Heart left ventricle (tissue), 16 donors: ENCODE measurements around the gene TMEM86B. TPM values are rescaled to one million over a fixed set of nuclear protein-coding genes. Genes with fewer than 3 reads are reported as not detected.

Source experiments
- ATAC-seq, 4 donors: fragments of 200-7000 bp; cut with Tn5 transposase; one replicate each; pipeline ENCODE4 v1.9.1; 2020 to 2022; ENCODE audit warnings: moderate library complexity in 4 of 4, mild to moderate bottlenecking in 3 of 4, moderate number of reproducible peaks in 1 of 4
- DNase-seq, 5 donors: peaks; one replicate each; pipeline ENCODE4 v3.0.0-alpha.2; 2020
- H3K27ac ChIP-seq, 12 donors: fragments of 200-600 bp; sonication (generic) in 4 of 12; one replicate each; pipeline versions ENCODE4 v1.5.0 to v1.8.0; 2016 to 2022; ENCODE audit warnings: mild to moderate bottlenecking in 2 of 12
- H3K27me3 ChIP-seq, 9 donors: fragments of 200-600 bp; sonication (generic) in 2 of 9; one replicate each; pipeline versions ENCODE4 v1.5.1 to v1.8.0; 2016 to 2022; ENCODE audit warnings: mild to moderate bottlenecking in 3 of 9
- H3K36me3 ChIP-seq, 9 donors: fragments of 200-600 bp; sonication (generic) in 2 of 9; one replicate each; pipeline versions ENCODE4 v1.5.0 to v1.8.0; 2018 to 2022; ENCODE audit warnings: mild to moderate bottlenecking in 2 of 9
- H3K4me1 ChIP-seq, 12 donors: fragments of 200-600 bp; sonication (generic) in 4 of 12; one replicate each; pipeline versions ENCODE4 v1.5.0 to v1.8.0; 2016 to 2022; ENCODE audit warnings: mild to moderate bottlenecking in 3 of 12
- H3K4me3 ChIP-seq, 12 donors: fragments of 200-600 bp; sonication (generic) in 4 of 12; one replicate each; pipeline versions ENCODE4 v1.5.0 to v1.8.0; 2017 to 2022; ENCODE audit warnings: mild to moderate bottlenecking in 9 of 12, moderate library complexity in 4 of 12
- H3K9me3 ChIP-seq, 12 donors: fragments of 200-600 bp; sonication (generic) in 4 of 12; one replicate each; pipeline versions ENCODE4 v1.5.0 to v1.8.0; 2016 to 2022; ENCODE audit warnings: mild to moderate bottlenecking in 1 of 12
- POLR2A ChIP-seq, 2 donors: fragments of 450-650 bp; IDR thresholded peaks; one replicate each; pipeline ENCODE4 v1.6.1; 2017; ENCODE audit warnings: antibody characterized with exemption in 2 of 2, mild to moderate bottlenecking in 2 of 2, moderate library complexity in 2 of 2
- WGBS, 4 donors: extraction: QIAGEN DNeasy Blood & Tissue Kit in 2 of 4; methylation state at CpG; one replicate each; pipeline versions ENCODE4 v1.1.5 to v1.1.7; 2013 to 2018; 5-methylcytosine and 5-hydroxymethylcytosine counted together
- intact Hi-C, 10 donors: fragments of 100-400 bp; cut with DNase I; formaldehyde crosslinking; loops; one replicate each; pipeline versions ENCODE4 v1.11.1 to v1.14.2; 2022
- polyA plus RNA-seq, 2 donors: library from polyadenylated mRNA; stranded (reverse); fragments of 200-250 nt; gene quantifications; one replicate each; pipeline ENCODE4 v1.2.3, GENCODE V29; 2013
- total RNA-seq, 9 donors: library from RNA; depleted of rRNA in 2 of 9; stranded (reverse); fragments of >200 nt in 2 of 9; fragmentation: NEBNext Ultra II Directional in 3 of 9; extraction: Animal tissue kit (Norgen Biotek cat#: 25700) in 3 of 9; gene quantifications; one replicate each; pipeline versions ENCODE4 v1.1.0 to v1.2.4, GENCODE V29; 2016 to 2023
- TF ChIP-seq, protein P1 (sequence below), 12 donors: fragments of 200-600 bp; sonication (generic) in 4 of 12; IDR thresholded peaks; one replicate each; pipeline versions ENCODE4 v1.5.0 to v1.8.0; 2018 to 2022; ENCODE audit warnings: antibody characterized with exemption in 12 of 12, mild to moderate bottlenecking in 5 of 12
- donor health status: ischemic (EF 13 %, LVEDD 7.1; RV severe dilation, severe dysfunction).
- donor health status: healthy with polysubstance abuse.
- donor health status: DM: no; HTN: yes; CAD: no.
- donor health status: DM: no; HTN: no; CAD: no.
- donor health status: ischemic (EF 25% LVEDD 6.9; RV normal size, moderate dysfunction).
- donor health status: ischemic (EF 25% LVEDD 5.7; RV mildly dilated, moderate dysfunction).
- donor health status: healthy.
- donor health status: DM: yes; HTN: yes; CAD: no.
- donor health status: ischemic (EF 35%, LVEDD 5.7; RV mildly dilated, moderate dysfunction).
- donor health status: nonischemic (EF 11% LVEDD 7.7; RV severe dilation, severe dysfunction).
- donor health status: DM: yes; HTN: yes; CAD: no.
- donor health status: PGD.
- donor health status: ischemic (EF 29% LVEDD 5.4; RV normal size, mild dysfunction).
- donor health status: nonischemic (EF 23%, LVEDD 6.1; RV moderate dilation, normal function).

Gene TMEM86B
- total and polyA plus RNA-seq, 11 donors: 0.64 to 3.1 (median 2.2) TPM

DNA sequence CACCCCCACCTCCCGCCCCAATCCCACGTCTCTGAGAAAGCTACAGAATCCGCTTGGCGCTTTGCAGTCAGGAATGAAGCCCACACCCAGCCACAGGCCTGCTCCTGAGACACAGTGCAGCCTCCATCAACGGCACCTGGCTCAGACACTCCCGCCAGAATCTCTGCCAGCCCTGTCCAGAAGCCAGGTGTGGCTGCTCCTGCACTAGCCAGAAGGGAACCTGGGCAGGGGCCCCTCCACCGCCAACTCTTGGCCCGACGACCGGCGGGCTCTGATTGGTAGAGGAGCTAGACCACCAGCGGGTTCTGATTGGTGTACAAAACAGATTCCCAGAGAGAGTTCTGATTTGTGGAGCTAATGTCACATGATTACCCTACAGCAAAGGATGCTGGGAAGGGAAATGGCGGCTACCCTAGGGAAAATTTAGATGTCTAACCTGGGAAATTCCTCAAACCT is 33.1 kb upstream of the TMEM86B start:
- H3K4me3 ChIP-seq: no peak overlapping the region
- H3K27me3 ChIP-seq: no peaks in the 10 kb centered on the region
- intact Hi-C loops: no loop called here
- ATAC-seq (no peak), DNase-seq (no peak)
- H3K9me3 ChIP-seq: no peaks in the 10 kb centered on the region
- WGBS, 4 donors: 94 to 99% (median 95%) methylated on average over 13 of the region's 13 CpGs
- no peak overlapping the region for H3K27ac ChIP-seq
- peaks cover 4 to 24% (median 19%) of the 10 kb centered on the region in 12 donors for H3K4me1 ChIP-seq
- H3K36me3 ChIP-seq: peaks cover 0 to 8% (median 0%) of the 10 kb centered on the region in 9 donors
- TF ChIP-seq POLR2A (IDR thresholded peaks at IDR 0.05): no peak
- TF ChIP-seq, protein P1, sequence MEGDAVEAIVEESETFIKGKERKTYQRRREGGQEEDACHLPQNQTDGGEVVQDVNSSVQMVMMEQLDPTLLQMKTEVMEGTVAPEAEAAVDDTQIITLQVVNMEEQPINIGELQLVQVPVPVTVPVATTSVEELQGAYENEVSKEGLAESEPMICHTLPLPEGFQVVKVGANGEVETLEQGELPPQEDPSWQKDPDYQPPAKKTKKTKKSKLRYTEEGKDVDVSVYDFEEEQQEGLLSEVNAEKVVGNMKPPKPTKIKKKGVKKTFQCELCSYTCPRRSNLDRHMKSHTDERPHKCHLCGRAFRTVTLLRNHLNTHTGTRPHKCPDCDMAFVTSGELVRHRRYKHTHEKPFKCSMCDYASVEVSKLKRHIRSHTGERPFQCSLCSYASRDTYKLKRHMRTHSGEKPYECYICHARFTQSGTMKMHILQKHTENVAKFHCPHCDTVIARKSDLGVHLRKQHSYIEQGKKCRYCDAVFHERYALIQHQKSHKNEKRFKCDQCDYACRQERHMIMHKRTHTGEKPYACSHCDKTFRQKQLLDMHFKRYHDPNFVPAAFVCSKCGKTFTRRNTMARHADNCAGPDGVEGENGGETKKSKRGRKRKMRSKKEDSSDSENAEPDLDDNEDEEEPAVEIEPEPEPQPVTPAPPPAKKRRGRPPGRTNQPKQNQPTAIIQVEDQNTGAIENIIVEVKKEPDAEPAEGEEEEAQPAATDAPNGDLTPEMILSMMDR (IDR thresholded peaks at IDR 0.05): no peak

DNA sequence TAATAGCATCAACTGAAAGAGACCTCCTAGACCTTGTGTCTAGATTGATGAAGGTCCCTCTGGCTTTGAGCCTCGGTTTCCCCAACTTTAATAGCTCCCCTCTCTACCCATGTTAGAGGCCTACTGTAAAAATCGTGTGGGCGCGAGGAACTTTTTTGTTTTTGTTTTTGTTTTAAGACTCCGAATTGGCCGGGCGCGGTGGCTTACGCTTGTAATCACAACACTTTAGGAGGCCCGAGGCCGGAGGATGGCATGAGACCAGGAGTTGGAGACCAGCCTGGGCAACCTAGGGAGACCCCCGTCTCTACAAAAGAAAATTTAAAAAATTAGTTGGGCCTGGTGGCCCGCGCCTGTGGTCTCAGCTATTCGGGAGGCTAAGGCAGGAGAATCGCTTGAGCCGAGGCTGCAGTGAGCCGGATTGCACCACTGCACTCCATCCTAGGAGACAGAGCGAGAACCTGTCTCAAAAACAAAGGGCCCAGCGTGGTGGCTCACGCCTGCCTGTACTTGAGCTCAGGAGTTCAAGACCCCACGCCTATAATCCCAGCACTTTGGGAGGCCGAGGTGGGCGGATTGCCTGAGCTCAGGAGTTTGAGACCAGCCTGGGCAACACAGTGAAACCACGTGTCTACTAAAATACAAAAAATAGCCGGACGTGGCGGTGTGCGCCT is 31.1 kb upstream of the TMEM86B start:
- Histone ChIP-seq H3K27ac (peak overlapping the region; percentile 85 to 98 (median 94)), H3K36me3 (peaks cover 0 to 5% (median 0%) of the 10 kb centered on the region in 9 donors), H3K9me3 (no peaks in the 10 kb centered on the region), H3K4me1 (peaks cover 4 to 45% (median 38%) of the 10 kb centered on the region in 12 donors), H3K27me3 (no peaks in the 10 kb centered on the region), H3K4me3 (peak overlapping the region; percentile 10 to 99 (median 94))
- intact Hi-C loops: loop anchor here in 6 of 10 donors (1.0 to 5.0 kb wide), 7 partner anchors 21 to 202 kb away; partner anchors contain the start of genes HSPBP1 (in 2 of the 6), KMT5C (in 2 of the 6), ISOC2 (in 1 of the 6) and RPL28 (in 1 of the 6)
- peak in 1 of 5 donors; percentile 47 for DNase-seq
- TF ChIP-seq, protein P1 (IDR thresholded peaks at IDR 0.05): no peak
- TF ChIP-seq POLR2A (IDR thresholded peaks at IDR 0.05): no peak
- 44 to 51% (median 47%) methylated on average over 29 of the region's 29 CpGs for WGBS, 4 donors
- no peak for ATAC-seq

DNA sequence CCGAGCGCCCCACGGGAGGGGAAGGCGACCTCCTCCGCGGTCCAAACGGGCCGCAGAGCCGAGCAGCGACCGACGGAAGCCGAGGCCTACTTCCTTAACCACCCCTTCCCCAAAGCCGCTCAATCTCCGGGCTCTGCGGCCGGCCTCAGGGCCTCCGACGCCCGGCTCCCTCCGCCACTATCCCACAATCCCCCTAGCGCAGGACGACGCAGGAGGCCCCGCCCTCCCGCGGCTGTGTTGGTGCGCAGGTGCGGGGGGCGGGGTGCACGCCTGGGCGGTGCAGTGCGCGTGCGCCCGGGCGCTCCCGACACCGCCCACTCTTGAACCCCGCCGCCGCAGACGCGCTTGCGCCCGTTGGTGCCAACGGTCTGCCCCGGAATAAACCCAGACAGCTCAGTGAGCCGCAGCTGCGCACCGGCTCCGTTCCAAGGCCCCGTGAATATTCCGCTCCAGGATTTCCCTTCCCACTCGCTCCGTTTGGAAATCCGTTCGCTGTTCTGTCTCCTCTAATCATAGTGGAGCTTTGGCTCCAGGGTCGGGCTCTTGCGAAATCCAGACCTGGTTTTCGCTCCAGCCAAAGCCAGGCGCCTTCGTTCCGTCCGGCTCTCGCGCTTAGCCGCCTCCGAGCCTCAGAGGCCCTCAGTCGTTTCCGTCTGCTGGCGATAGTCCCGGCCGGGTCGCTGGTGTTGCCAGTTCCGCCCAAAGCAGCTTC is 30.4 kb upstream of the TMEM86B start, which contains the start of gene PPP6R1:
Gene PPP6R1, minus strand, starts transcription at position 190 of the 712 bp plus-strand sequence. CDS start 11,914 bp downstream, outside the sequence.
- H3K27me3 ChIP-seq: no peaks in the 10 kb centered on the region
- H3K4me1 ChIP-seq: peaks cover 4 to 50% (median 43%) of the 10 kb centered on the region in 12 donors
- intact Hi-C loops: loop anchor here in 6 of 10 donors (1.0 to 5.0 kb wide), 7 partner anchors 21 to 202 kb away; partner anchors contain the start of genes HSPBP1 (in 3 of the 6), KMT5C (in 2 of the 6), ISOC2 (in 1 of the 6) and RPL28 (in 1 of the 6)
- peaks cover 0 to 5% (median 0%) of the 10 kb centered on the region in 9 donors for H3K36me3 ChIP-seq
- ATAC-seq (peak; percentile 94 to 97 (median 96)), DNase-seq (peak; percentile 97 to 98 (median 98))
- H3K9me3 ChIP-seq: no peaks in the 10 kb centered on the region
- peak within 1 kb of the TSS; percentile 76 to 99 (median 94) for H3K4me3 ChIP-seq
- TF ChIP-seq, protein P1 (IDR thresholded peaks at IDR 0.05): no peak
- peak in 1 of 2 donors; percentile 91 for TF ChIP-seq POLR2A (IDR thresholded peaks at IDR 0.05)
- peak within 1 kb of the TSS; percentile 85 to 98 (median 94) for H3K27ac ChIP-seq
- WGBS, 4 donors: 0 to 1% (median 1%) methylated on average over 45 to 76 of the region's 76 CpGs
